Duodenal mucosa (tissue), 2 donors: Measurements from ENCODE around the gene DDX31.
A peak's percentile ranks its signal among the peaks of the same experiment; 100 is the strongest.

Experiments
- H3K27ac ChIP-seq: one replicate; pipeline ENCODE4 v1.7.0; 2013; ENCODE audit warnings: low read depth, low read length
- H3K27me3 ChIP-seq, 2 donors: one replicate each; pipeline ENCODE4 v1.7.0; 2013; ENCODE audit warnings: low read length in 2 of 2, control low read depth in 1 of 2; ENCODE audit not compliant: insufficient read depth in 2 of 2, control insufficient read depth in 1 of 2
- H3K36me3 ChIP-seq, 2 donors: one replicate each; pipeline ENCODE4 v1.7.0; 2013; ENCODE audit warnings: low read length in 2 of 2, control low read depth in 1 of 2; ENCODE audit not compliant: insufficient read depth in 2 of 2, control insufficient read depth in 1 of 2
- H3K4me1 ChIP-seq, 2 donors: one replicate each; pipeline ENCODE4 v1.7.0; 2013; ENCODE audit warnings: low read length in 2 of 2, control low read depth in 1 of 2; ENCODE audit not compliant: insufficient read depth in 2 of 2, control insufficient read depth in 1 of 2
- H3K4me3 ChIP-seq, 2 donors: one replicate each; pipeline ENCODE4 v1.7.0; 2013; ENCODE audit warnings: low read length in 2 of 2, low read depth in 1 of 2
- H3K9ac ChIP-seq, 2 donors: one replicate each; pipeline ENCODE4 v1.7.0; 2013; ENCODE audit warnings: low read length in 2 of 2, low read depth in 1 of 2
- H3K9me3 ChIP-seq, 2 donors: one replicate each; pipeline ENCODE4 v1.7.0; 2013; ENCODE audit warnings: low read length in 2 of 2, control low read depth in 1 of 2; ENCODE audit not compliant: control insufficient read depth in 1 of 2

Gene DDX31

GRCh38 chr9:132586830-132587591 lies 82.8 kb downstream of the DDX31 start:
- no peak overlapping the region for H3K27ac ChIP-seq
- H3K9me3 ChIP-seq, result no peaks in the 10 kb centered on the region
- H3K27me3 ChIP-seq, result peaks cover 78 to 84% of the 10 kb centered on the region in 2 donors
- no peak overlapping the region for H3K4me3 ChIP-seq
- no peak overlapping the region for H3K9ac ChIP-seq
- H3K36me3 ChIP-seq, result no peaks in the 10 kb centered on the region
- H3K4me1 ChIP-seq, result no peaks in the 10 kb centered on the region

- H3K27me3 ChIP-seq, result peaks cover 79 to 85% of the 10 kb centered on the region in 2 donors
These were observed 83.6 kb downstream of the DDX31 start for GRCh38 chr9:132585954-132586829.

GRCh38 chr9:132584601-132585560 lies 84.9 kb downstream of the DDX31 start:
- H3K9me3 ChIP-seq, result no peaks in the 10 kb centered on the region
- H3K27me3 ChIP-seq, result peaks cover 84 to 90% of the 10 kb centered on the region in 2 donors
- no peak overlapping the region for H3K4me3 ChIP-seq
- no peaks in the 10 kb centered on the region for H3K36me3 ChIP-seq
- peaks cover 0 to 3% of the 10 kb centered on the region in 2 donors for H3K4me1 ChIP-seq
- no peak overlapping the region for H3K27ac ChIP-seq
- H3K9ac ChIP-seq, result no peak overlapping the region

More at GRCh38 chr9:132585954-132586829, 83.6 kb downstream of the DDX31 start:
- Histone ChIP-seq H3K9me3 (no peaks in the 10 kb centered on the region), H3K4me1 (peaks cover 0 to 3% of the 10 kb centered on the region in 2 donors), H3K9ac (no peak overlapping the region), H3K36me3 (no peaks in the 10 kb centered on the region), H3K4me3 (no peak overlapping the region), H3K27ac (no peak overlapping the region)

- no peaks in the 10 kb centered on the region for H3K9me3 ChIP-seq
- no peak overlapping the region for H3K9ac ChIP-seq
- no peaks in the 10 kb centered on the region for H3K36me3 ChIP-seq
- no peak overlapping the region for H3K27ac ChIP-seq
- H3K4me3 ChIP-seq, result no peak overlapping the region
- peaks cover 0 to 3% of the 10 kb centered on the region in 2 donors for H3K4me1 ChIP-seq
- peaks cover 87 to 90% of the 10 kb centered on the region in 2 donors for H3K27me3 ChIP-seq
These were observed 86.0 kb downstream of the DDX31 start for GRCh38 chr9:132583584-132584304.

- Histone ChIP-seq H3K27me3 (peaks cover 87 to 89% of the 10 kb centered on the region in 2 donors), H3K36me3 (no peaks in the 10 kb centered on the region), H3K27ac (no peak overlapping the region), H3K4me1 (peaks cover 0 to 3% of the 10 kb centered on the region in 2 donors), H3K9ac (no peak overlapping the region), H3K9me3 (no peaks in the 10 kb centered on the region), H3K4me3 (no peak overlapping the region)
These were observed 86.8 kb downstream of the DDX31 start for GRCh38 chr9:132582786-132583583.

- peaks cover 0 to 3% of the 10 kb centered on the region in 2 donors for H3K4me1 ChIP-seq
- peak within 1 kb of the TSS; percentile 57 to 62 for H3K4me3 ChIP-seq
- H3K27me3 ChIP-seq, result peaks cover 83 to 84% of the 10 kb centered on the region in 2 donors
- no peak within 1 kb of the TSS for H3K27ac ChIP-seq
- H3K9me3 ChIP-seq, result no peaks in the 10 kb centered on the region
- H3K9ac ChIP-seq, result no peak within 1 kb of the TSS
- H3K36me3 ChIP-seq, result no peaks in the 10 kb centered on the region
These were observed 87.5 kb downstream of the DDX31 start, which contains the start of gene BARHL1 for GRCh38 chr9:132582276-132582785. Gene BARHL1, plus strand, starts transcription at chr9:132582606. Its CDS starts 192 bp downstream, at chr9:132582798.

- no peak overlapping the region for H3K4me3 ChIP-seq
- no peak overlapping the region for H3K9ac ChIP-seq
- H3K27ac ChIP-seq, result no peak overlapping the region
- peaks cover 0 to 3% of the 10 kb centered on the region in 2 donors for H3K4me1 ChIP-seq
- no peaks in the 10 kb centered on the region for H3K9me3 ChIP-seq
- peaks cover 73 to 74% of the 10 kb centered on the region in 2 donors for H3K27me3 ChIP-seq
- no peaks in the 10 kb centered on the region for H3K36me3 ChIP-seq
These were observed 90.4 kb downstream of the DDX31 start for GRCh38 chr9:132579427-132579798.

- Histone ChIP-seq H3K27me3 (peaks cover 65 to 67% of the 10 kb centered on the region in 2 donors), H3K4me3 (no peak overlapping the region), H3K4me1 (peaks cover 0 to 3% of the 10 kb centered on the region in 2 donors), H3K9ac (no peak overlapping the region), H3K27ac (no peak overlapping the region), H3K36me3 (no peaks in the 10 kb centered on the region), H3K9me3 (no peaks in the 10 kb centered on the region)
These were observed 91.3 kb downstream of the DDX31 start for GRCh38 chr9:132578367-132578932.
